HL-60 (cell line): ENCODE results near the gene ACYP2.

Source experiments
- CTCF ChIP-seq: IDR thresholded peaks from one replicate; pipeline ENCODE4 v1.5.1; 2011; ENCODE audit warnings: low read length, control low read depth, inconsistent platforms; ENCODE audit not compliant: insufficient read depth
- POLR2AphosphoS5 ChIP-seq: IDR thresholded peaks from 2 replicates; pipeline ENCODE4 v1.6.1; 2012; ENCODE audit warnings: low read depth
- REST ChIP-seq: IDR thresholded peaks from 2 replicates; pipeline ENCODE4 v1.6.1; 2012; ENCODE audit warnings: low read depth; ENCODE audit not compliant: insufficient replicate concordance
- SPI1 ChIP-seq: IDR thresholded peaks from 2 replicates; pipeline ENCODE4 v1.6.1; 2012; ENCODE audit warnings: low read depth, mild to moderate bottlenecking, borderline replicate concordance

- TF ChIP-seq POLR2AphosphoS5 (no peak), CTCF (no peak), REST (no peak), SPI1 (no peak)
Observed at GRCh38 chr2:54279385-54279784, 164.0 kb downstream of the ACYP2 start.
